Neural progenitor cell (in vitro differentiated cells): ENCODE measurements around the gene STK25. TPM values are rescaled to one million over a fixed set of nuclear protein-coding genes. Genes with fewer than 3 reads are reported as not detected.

Experiments used
- DNase-seq: peaks from one replicate; pipeline ENCODE4 v3.0.0-alpha.2; 2016; ENCODE audit warnings: low spot score
- H2AFZ ChIP-seq: fragments of 200-600 bp; sonication (generic); replicated peaks from 2 replicates; pipeline ENCODE4 v1.6.1; 2016; ENCODE audit warnings: antibody characterized with exemption
- H3F3A ChIP-seq: fragments of 200-600 bp; sonication (generic); 2 replicates; pipeline ENCODE4 v1.6.1; 2016; ENCODE audit warnings: antibody characterized with exemption, low read depth
- H3K27ac ChIP-seq: fragments of 200-600 bp; sonication (generic); 2 replicates; pipeline ENCODE4 v1.5.1; 2016; ENCODE audit warnings: mild to moderate bottlenecking
- H3K27me3 ChIP-seq: fragments of 200-600 bp; sonication (generic); 2 replicates; pipeline ENCODE4 v1.6.1; 2016; ENCODE audit warnings: mild to moderate bottlenecking, moderate library complexity
- H3K36me3 ChIP-seq: fragments of 200-600 bp; sonication (generic); 2 replicates; pipeline ENCODE4 v1.5.1; 2016
- H3K4me1 ChIP-seq: fragments of 200-600 bp; sonication (generic); 2 replicates; pipeline ENCODE4 v1.6.1; 2016; ENCODE audit warnings: mixed run types
- H3K4me2 ChIP-seq: fragments of 200-600 bp; sonication (generic); 2 replicates; pipeline ENCODE4 v1.6.1; 2016
- H3K4me3 ChIP-seq: fragments of 200-600 bp; sonication (generic); 2 replicates; pipeline ENCODE4 v1.5.1; 2016
- H3K79me2 ChIP-seq: fragments of 200-600 bp; sonication (generic); 2 replicates; pipeline ENCODE4 v1.6.1; 2016; ENCODE audit warnings: low read depth
- H3K9ac ChIP-seq: fragments of 200-600 bp; sonication (generic); 2 replicates; pipeline ENCODE4 v1.6.1; 2016
- H3K9me3 ChIP-seq: fragments of 200-600 bp; sonication (generic); 2 replicates; pipeline ENCODE4 v1.5.1; 2016; ENCODE audit warnings: low read depth
- H4K20me1 ChIP-seq: fragments of 200-600 bp; sonication (generic); 2 replicates; pipeline ENCODE4 v1.6.1; 2016; ENCODE audit warnings: low read depth
- H3K27ac Mint-ChIP-seq: 3 replicates; pipeline ENCODE4 v1.8.0; 2021; ENCODE audit warnings: mixed read lengths
- H3K27me3 Mint-ChIP-seq: 2 replicates; pipeline ENCODE4 v1.8.0; 2022; ENCODE audit warnings: low read depth, mild to moderate bottlenecking, inconsistent platforms, moderate library complexity, mixed read lengths; ENCODE audit not compliant: insufficient read depth
- H3K36me3 Mint-ChIP-seq: 3 replicates; pipeline ENCODE4 v1.8.0; 2021; ENCODE audit warnings: mixed read lengths
- H3K4me1 Mint-ChIP-seq: 3 replicates; pipeline ENCODE4 v1.8.0; 2021; ENCODE audit warnings: mixed read lengths
- H3K4me3 Mint-ChIP-seq: 3 replicates; pipeline ENCODE4 v1.8.0; 2021; ENCODE audit warnings: mild to moderate bottlenecking, moderate library complexity, mixed read lengths
- H3K9me3 Mint-ChIP-seq: 3 replicates; pipeline ENCODE4 v1.8.0; 2020; ENCODE audit warnings: mixed read lengths
- CTCF ChIP-seq: fragments of 200-600 bp; sonication (generic); IDR thresholded peaks from 2 replicates; pipeline ENCODE4 v1.5.1; 2017; ENCODE audit warnings: antibody characterized with exemption, mild to moderate bottlenecking
- EZH2 ChIP-seq: fragments of 200-600 bp; sonication (generic); IDR thresholded peaks from 2 replicates; pipeline ENCODE4 v1.6.1; 2017; ENCODE audit warnings: antibody characterized with exemption, mild to moderate bottlenecking, moderate library complexity
- EZH2phosphoT487 ChIP-seq: fragments of 200-600 bp; sonication (generic); IDR thresholded peaks from 2 replicates; pipeline ENCODE4 v1.6.1; 2017; ENCODE audit warnings: antibody characterized with exemption
- total RNA-seq: library from RNA; depleted of rRNA; stranded (reverse); fragments of >200 nt; gene quantifications from 2 replicates; pipeline ENCODE4 v1.2.3, GENCODE V29; 2015; ENCODE audit warnings: low replicate concordance

STK25 gene
- total RNA-seq, 1 donor from 2014 or later, result 164 TPM

GRCh38 chr2:241505086-241505780, 3.2 kb downstream of the STK25 start:
- H4K20me1 ChIP-seq, result peaks cover 62% of the 10 kb centered on the region
- no peak overlapping the region for H3K9ac ChIP-seq

GRCh38 chr2:241503776-241504392, 4.5 kb downstream of the STK25 start:
- Histone ChIP-seq H3K36me3 (no peaks in the 10 kb centered on the region), H3K4me2 (no peak overlapping the region), H3K9me3 (no peaks in the 10 kb centered on the region), H3K27me3 (no peaks in the 10 kb centered on the region), H2AFZ (no peak overlapping the region), H3K4me3 (no peak overlapping the region), H3F3A (no peaks in the 10 kb centered on the region), H3K79me2 (peaks cover 68% of the 10 kb centered on the region), H3K9ac (no peak overlapping the region), H3K4me1 (peaks cover 17% of the 10 kb centered on the region), H4K20me1 (peaks cover 70% of the 10 kb centered on the region), H3K27ac (no peak overlapping the region)
- TF ChIP-seq EZH2, result no peak
- TF ChIP-seq EZH2phosphoT487, result no peak
- no peak for TF ChIP-seq CTCF
- peaks cover 13% of the 10 kb centered on the region for H3K4me1 Mint-ChIP-seq
- H3K4me3 Mint-ChIP-seq, result no peak overlapping the region
- no peaks in the 10 kb centered on the region for H3K27me3 Mint-ChIP-seq
- H3K27ac Mint-ChIP-seq, result no peak overlapping the region
- H3K36me3 Mint-ChIP-seq, result peaks cover 5% of the 10 kb centered on the region
- DNase-seq, result no peak
- H3K9me3 Mint-ChIP-seq, result no peaks in the 10 kb centered on the region

More at GRCh38 chr2:241505086-241505780, 3.2 kb downstream of the STK25 start:
- TF ChIP-seq CTCF (no peak), EZH2phosphoT487 (no peak), EZH2 (no peak)
- Mint-ChIP-seq H3K36me3 (peaks cover 5% of the 10 kb centered on the region), H3K4me3 (peak overlapping the region; percentile 24), H3K27me3 (no peaks in the 10 kb centered on the region), H3K27ac (no peak overlapping the region), H3K9me3 (no peaks in the 10 kb centered on the region), H3K4me1 (peaks cover 19% of the 10 kb centered on the region)
- Histone ChIP-seq H2AFZ (no peak overlapping the region), H3K36me3 (no peaks in the 10 kb centered on the region), H3K4me3 (no peak overlapping the region), H3K79me2 (peaks cover 68% of the 10 kb centered on the region), H3K4me2 (peak overlapping the region; percentile 10), H3K27ac (no peak overlapping the region), H3F3A (no peaks in the 10 kb centered on the region), H3K27me3 (peaks cover 11% of the 10 kb centered on the region), H3K4me1 (peaks cover 22% of the 10 kb centered on the region), H3K9me3 (no peaks in the 10 kb centered on the region)
- DNase-seq, result no peak

GRCh38 chr2:241502281-241502680, 6.1 kb downstream of the STK25 start:
- no peak overlapping the region for H3K4me3 Mint-ChIP-seq
- Histone ChIP-seq H4K20me1 (peaks cover 66% of the 10 kb centered on the region), H3K27ac (no peak overlapping the region), H2AFZ (no peak overlapping the region), H3K4me1 (peaks cover 16% of the 10 kb centered on the region), H3K9me3 (no peaks in the 10 kb centered on the region), H3K27me3 (no peaks in the 10 kb centered on the region), H3F3A (no peaks in the 10 kb centered on the region), H3K79me2 (peaks cover 60% of the 10 kb centered on the region), H3K4me2 (no peak overlapping the region), H3K36me3 (no peaks in the 10 kb centered on the region), H3K9ac (no peak overlapping the region), H3K4me3 (no peak overlapping the region)
- no peak overlapping the region for H3K27ac Mint-ChIP-seq
- peaks cover 5% of the 10 kb centered on the region for H3K36me3 Mint-ChIP-seq
- H3K9me3 Mint-ChIP-seq, result no peaks in the 10 kb centered on the region
- no peak for TF ChIP-seq CTCF
- no peak for TF ChIP-seq EZH2
- no peak for TF ChIP-seq EZH2phosphoT487
- DNase-seq, result no peak
- H3K4me1 Mint-ChIP-seq, result peaks cover 12% of the 10 kb centered on the region
- peaks cover 1% of the 10 kb centered on the region for H3K27me3 Mint-ChIP-seq
